Fibroblast of lung (primary cell): ENCODE measurements around the gene IL2RA.

Experiments
- CTCF ChIP-seq, 2 donors: IDR thresholded peaks in 1 of 2; conservative IDR thresholded peaks in 1 of 2; 1 replicate in 1 of 2; 2 replicates in 1 of 2; pipeline ENCODE4 v1.5.1; 2011 to 2012; ENCODE audit warnings: low read length in 2 of 2, control low read depth in 1 of 2, inconsistent platforms in 1 of 2, low read depth in 1 of 2, mild to moderate bottlenecking in 1 of 2
- EZH2 ChIP-seq: IDR thresholded peaks from 2 replicates; pipeline ENCODE4 v1.5.1; 2012; ENCODE audit warnings: low read length, control low read depth, mild to moderate bottlenecking; ENCODE audit errors: missing control alignments

GRCh38 chr10:6065406-6065805 lies 3.2 kb upstream of the IL2RA start:
- TF ChIP-seq EZH2 = no peak
- no peak for TF ChIP-seq CTCF (conservative IDR thresholded peaks at IDR 0.05 in 1 of 2, IDR thresholded peaks at IDR 0.05 in 1 of 2; ENCODE audit: low read depth in 1 of 2, low read length in 2 of 2)
